ENCODE measurements around the gene OSBPL3.

DNA sequence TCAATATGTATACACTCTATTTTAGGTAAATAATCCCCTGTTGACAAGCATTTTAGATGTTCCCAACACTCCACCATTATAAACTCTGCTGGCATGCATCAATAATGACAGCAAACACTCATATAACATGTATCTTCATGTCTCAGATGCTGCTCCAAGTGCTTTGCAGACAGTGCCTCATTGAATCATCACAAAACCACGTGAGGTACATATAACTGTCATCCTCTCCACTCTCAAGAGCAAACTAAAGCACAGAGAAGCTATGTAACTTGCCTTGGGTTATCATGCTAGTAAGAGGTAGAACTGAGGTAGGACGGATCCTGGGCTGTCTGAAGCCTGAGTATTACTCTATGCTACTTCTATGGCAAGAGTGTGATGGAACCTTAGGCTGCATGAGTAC, 150.2 kb downstream of the OSBPL3 start:
- TF ChIP-seq, protein P1, sequence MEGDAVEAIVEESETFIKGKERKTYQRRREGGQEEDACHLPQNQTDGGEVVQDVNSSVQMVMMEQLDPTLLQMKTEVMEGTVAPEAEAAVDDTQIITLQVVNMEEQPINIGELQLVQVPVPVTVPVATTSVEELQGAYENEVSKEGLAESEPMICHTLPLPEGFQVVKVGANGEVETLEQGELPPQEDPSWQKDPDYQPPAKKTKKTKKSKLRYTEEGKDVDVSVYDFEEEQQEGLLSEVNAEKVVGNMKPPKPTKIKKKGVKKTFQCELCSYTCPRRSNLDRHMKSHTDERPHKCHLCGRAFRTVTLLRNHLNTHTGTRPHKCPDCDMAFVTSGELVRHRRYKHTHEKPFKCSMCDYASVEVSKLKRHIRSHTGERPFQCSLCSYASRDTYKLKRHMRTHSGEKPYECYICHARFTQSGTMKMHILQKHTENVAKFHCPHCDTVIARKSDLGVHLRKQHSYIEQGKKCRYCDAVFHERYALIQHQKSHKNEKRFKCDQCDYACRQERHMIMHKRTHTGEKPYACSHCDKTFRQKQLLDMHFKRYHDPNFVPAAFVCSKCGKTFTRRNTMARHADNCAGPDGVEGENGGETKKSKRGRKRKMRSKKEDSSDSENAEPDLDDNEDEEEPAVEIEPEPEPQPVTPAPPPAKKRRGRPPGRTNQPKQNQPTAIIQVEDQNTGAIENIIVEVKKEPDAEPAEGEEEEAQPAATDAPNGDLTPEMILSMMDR (conservative IDR thresholded peaks at IDR 0.05 in 1 of 2, IDR thresholded peaks at IDR 0.05 in 1 of 2; ENCODE audit: extremely low read depth in 1 of 2, insufficient read depth in 1 of 2, low read depth in 1 of 2, low read length in 2 of 2), result no peak
- TF ChIP-seq EZH2 (IDR thresholded peaks at IDR 0.05; ENCODE audit: borderline replicate concordance, low read length), result no peak

All from mammary epithelial cell (primary cell).